ENCODE data around the gene PIP5K1B.
A peak's percentile ranks its signal among the peaks of the same experiment; 100 is the strongest.

PIP5K1B gene

GRCh38 chr9:68905129-68905528 is 200.1 kb downstream of the PIP5K1B start:
- H3K4me3 ChIP-seq (ENCODE audit: low read length) = no peak overlapping the region
- no peak overlapping the region for H2AFZ ChIP-seq (ENCODE audit: low read length)
- no peak overlapping the region for H3K9ac ChIP-seq (ENCODE audit: low read length)
- no peaks in the 10 kb centered on the region for H3K9me2 ChIP-seq (replicated peaks; ENCODE audit: insufficient read depth, low read length)
- no peaks in the 10 kb centered on the region for H3K9me3 ChIP-seq (replicated peaks; ENCODE audit: insufficient read depth, low read length)
- H3K4me1 ChIP-seq (ENCODE audit: low read length) = peaks cover 16% of the 10 kb centered on the region
- H4K20me1 ChIP-seq (ENCODE audit: insufficient read depth, low read length) = no peaks in the 10 kb centered on the region
- H3F3A ChIP-seq (ENCODE audit: insufficient read depth, low read length) = no peaks in the 10 kb centered on the region
- no peaks in the 10 kb centered on the region for H3K36me3 ChIP-seq (replicated peaks; ENCODE audit: insufficient read depth, low read length)
- H3K27ac ChIP-seq (ENCODE audit: low read length) = no peak overlapping the region
- no peak for DNase-seq
- no peaks in the 10 kb centered on the region for H3K79me2 ChIP-seq (ENCODE audit: low read length)
- H3K4me2 ChIP-seq (ENCODE audit: low read depth, low read length) = peak overlapping the region; percentile 28; the same call in 1 of the 2 replicates
- TF ChIP-seq EZH2 (optimal IDR thresholded peaks at IDR 0.05; ENCODE audit: low read depth, low read length) (no peak), EZH2phosphoT487 (IDR thresholded peaks at IDR 0.05; ENCODE audit: low read length) (no peak), CTCF (IDR thresholded peaks at IDR 0.05; ENCODE audit: low read length) (no peak)
- no peaks in the 10 kb centered on the region for H3K27me3 ChIP-seq (replicated peaks; ENCODE audit: insufficient read depth, low read length)

- H3K27ac ChIP-seq (ENCODE audit: low read length) = no peak overlapping the region
- no peaks in the 10 kb centered on the region for H3K9me3 ChIP-seq (replicated peaks; ENCODE audit: insufficient read depth, low read length)
- H3K9me2 ChIP-seq (replicated peaks; ENCODE audit: insufficient read depth, low read length) = no peaks in the 10 kb centered on the region
- TF ChIP-seq CTCF (IDR thresholded peaks at IDR 0.05; ENCODE audit: low read length) = no peak
- TF ChIP-seq EZH2phosphoT487 (IDR thresholded peaks at IDR 0.05; ENCODE audit: low read length) = no peak
- TF ChIP-seq EZH2 (optimal IDR thresholded peaks at IDR 0.05; ENCODE audit: low read depth, low read length) = no peak
- no peaks in the 10 kb centered on the region for H3K79me2 ChIP-seq (ENCODE audit: low read length)
- no peak overlapping the region for H3K4me3 ChIP-seq (ENCODE audit: low read length)
- H3K36me3 ChIP-seq (replicated peaks; ENCODE audit: insufficient read depth, low read length) = no peaks in the 10 kb centered on the region
- no peaks in the 10 kb centered on the region for H4K20me1 ChIP-seq (ENCODE audit: insufficient read depth, low read length)
- no peaks in the 10 kb centered on the region for H3K27me3 ChIP-seq (replicated peaks; ENCODE audit: insufficient read depth, low read length)
- H3F3A ChIP-seq (ENCODE audit: insufficient read depth, low read length) = no peaks in the 10 kb centered on the region
- H3K9ac ChIP-seq (ENCODE audit: low read length) = no peak overlapping the region
- H2AFZ ChIP-seq (ENCODE audit: low read length) = no peak overlapping the region
- no peak for DNase-seq
- peaks cover 11% of the 10 kb centered on the region for H3K4me1 ChIP-seq (ENCODE audit: low read length)
- no peak overlapping the region for H3K4me2 ChIP-seq (ENCODE audit: low read depth, low read length)
Observed at GRCh38 chr9:68907910-68908309, 202.9 kb downstream of the PIP5K1B start.

- Histone ChIP-seq H3K4me1 (ENCODE audit: low read length) (0 out of 2 replicates have a peak, but pooled peaks cover 3% of the 10 kb centered on the region), H3K79me2 (ENCODE audit: low read length) (no peaks in the 10 kb centered on the region), H4K20me1 (ENCODE audit: insufficient read depth, low read length) (no peaks in the 10 kb centered on the region), H3K4me3 (ENCODE audit: low read length) (no peak overlapping the region), H2AFZ (ENCODE audit: low read length) (no peak overlapping the region), H3K9me2 (replicated peaks; ENCODE audit: insufficient read depth, low read length) (no peaks in the 10 kb centered on the region), H3K9ac (ENCODE audit: low read length) (no peak overlapping the region), H3K27me3 (replicated peaks; ENCODE audit: insufficient read depth, low read length) (no peaks in the 10 kb centered on the region), H3K27ac (ENCODE audit: low read length) (no peak overlapping the region), H3K36me3 (replicated peaks; ENCODE audit: insufficient read depth, low read length) (no peaks in the 10 kb centered on the region), H3K4me2 (ENCODE audit: low read depth, low read length) (no peak overlapping the region), H3K9me3 (replicated peaks; ENCODE audit: insufficient read depth, low read length) (no peaks in the 10 kb centered on the region), H3F3A (ENCODE audit: insufficient read depth, low read length) (no peaks in the 10 kb centered on the region)
- TF ChIP-seq EZH2 (optimal IDR thresholded peaks at IDR 0.05; ENCODE audit: low read depth, low read length) = no peak
- no peak for DNase-seq
Observed at GRCh38 chr9:68912561-68912960, 207.5 kb downstream of the PIP5K1B start.

- no peaks in the 10 kb centered on the region for H3K36me3 ChIP-seq (replicated peaks; ENCODE audit: insufficient read depth, low read length)
- H3K79me2 ChIP-seq (ENCODE audit: low read length) = no peaks in the 10 kb centered on the region
- 0 out of 2 replicates have a peak, but pooled peaks cover 3% of the 10 kb centered on the region for H3K4me1 ChIP-seq (ENCODE audit: low read length)
- H3K9me3 ChIP-seq (replicated peaks; ENCODE audit: insufficient read depth, low read length) = no peaks in the 10 kb centered on the region
- H4K20me1 ChIP-seq (ENCODE audit: insufficient read depth, low read length) = no peaks in the 10 kb centered on the region
- no peak overlapping the region for H3K4me2 ChIP-seq (ENCODE audit: low read depth, low read length)
- H3K27me3 ChIP-seq (replicated peaks; ENCODE audit: insufficient read depth, low read length) = no peaks in the 10 kb centered on the region
- DNase-seq = no peak
- no peaks in the 10 kb centered on the region for H3F3A ChIP-seq (ENCODE audit: insufficient read depth, low read length)
- no peak overlapping the region for H3K9ac ChIP-seq (ENCODE audit: low read length)
- no peak overlapping the region for H2AFZ ChIP-seq (ENCODE audit: low read length)
- TF ChIP-seq EZH2 (optimal IDR thresholded peaks at IDR 0.05; ENCODE audit: low read depth, low read length) (no peak), CTCF (IDR thresholded peaks at IDR 0.05; ENCODE audit: low read length) (no peak), EZH2phosphoT487 (IDR thresholded peaks at IDR 0.05; ENCODE audit: low read length) (no peak)
- H3K27ac ChIP-seq (ENCODE audit: low read length) = no peak overlapping the region
- H3K9me2 ChIP-seq (replicated peaks; ENCODE audit: insufficient read depth, low read length) = no peaks in the 10 kb centered on the region
- H3K4me3 ChIP-seq (ENCODE audit: low read length) = no peak overlapping the region
Observed at GRCh38 chr9:68913054-68913453, 208.0 kb downstream of the PIP5K1B start.

Measured in MM.1S (cell line).